Stimulated activated CD4-positive, alpha-beta T cell treated with anti-CD3 and anti-CD28 coated beads, Interleukin-15, amount 100 ng/mL, for 24 hours (primary cell): ENCODE results near the gene ANKRD23.

ENCODE experiments used
- DNase-seq: peaks from one replicate; pipeline ENCODE4 v3.0.0-alpha.2; 2020

ANKRD23 gene

GRCh38 chr2:96792772-96793749, 50.8 kb downstream of the ANKRD23 start:
- DNase-seq, result no peak

GRCh38 chr2:96789245-96789617, 54.6 kb downstream of the ANKRD23 start:
- DNase-seq, result no peak

GRCh38 chr2:96788442-96789244, 55.2 kb downstream of the ANKRD23 start:
- DNase-seq, result no peak
